Measurements from ENCODE around the gene TFAP2E.

- TF ChIP-seq CTCF (conservative IDR thresholded peaks at IDR 0.05; ENCODE audit: low read length) (no peak), EZH2phosphoT487 (IDR thresholded peaks at IDR 0.05; ENCODE audit: borderline replicate concordance) (no peak)
Measured at GRCh38 chr1:35567947-35568558, 5.1 kb upstream of the TFAP2E start.

Data from Loucy (cell line).